Diencephalon (tissue), 1 donor: ENCODE measurements around the gene TEX47. TPM values are rescaled to one million over a fixed set of nuclear protein-coding genes. Genes with fewer than 3 reads are reported as not detected.

Experiments used
- small RNA-seq: library from RNA; depleted of rRNA; stranded (forward); fragments of <200 nt; gene quantifications from one replicate; pipeline ENCODE3, GENCODE V24; 2014
- total RNA-seq: library from RNA; depleted of rRNA; stranded (reverse); fragments of >200 nt; gene quantifications from one replicate; pipeline ENCODE4 v1.2.3, GENCODE V29; 2014

The TEX47 gene
- total RNA-seq: not detected

DNA sequence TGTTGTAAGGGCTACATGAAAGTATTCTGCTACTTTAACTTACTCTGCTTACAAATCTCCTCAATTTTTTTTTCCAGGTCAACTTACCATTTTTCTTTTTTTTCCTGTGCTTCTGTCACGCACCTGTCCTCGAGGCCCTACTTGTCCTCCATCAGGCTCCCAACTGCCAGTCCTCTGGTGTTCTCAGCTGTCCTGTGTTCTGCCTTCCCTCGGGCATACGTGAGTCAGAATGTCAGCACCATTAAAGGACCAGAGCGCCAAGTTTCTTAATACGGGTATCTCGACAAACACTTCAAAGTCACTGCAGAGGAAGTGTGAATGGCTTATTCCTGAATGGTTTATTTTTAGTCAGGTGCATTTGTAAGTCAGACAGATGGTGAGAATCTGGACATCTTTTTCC lies at the start of gene TEX47:
TSS of gene TEX47 (minus strand) at position 185 of the 400 bp plus-strand sequence. CDS start 795 bp downstream, outside the sequence.

DNA sequence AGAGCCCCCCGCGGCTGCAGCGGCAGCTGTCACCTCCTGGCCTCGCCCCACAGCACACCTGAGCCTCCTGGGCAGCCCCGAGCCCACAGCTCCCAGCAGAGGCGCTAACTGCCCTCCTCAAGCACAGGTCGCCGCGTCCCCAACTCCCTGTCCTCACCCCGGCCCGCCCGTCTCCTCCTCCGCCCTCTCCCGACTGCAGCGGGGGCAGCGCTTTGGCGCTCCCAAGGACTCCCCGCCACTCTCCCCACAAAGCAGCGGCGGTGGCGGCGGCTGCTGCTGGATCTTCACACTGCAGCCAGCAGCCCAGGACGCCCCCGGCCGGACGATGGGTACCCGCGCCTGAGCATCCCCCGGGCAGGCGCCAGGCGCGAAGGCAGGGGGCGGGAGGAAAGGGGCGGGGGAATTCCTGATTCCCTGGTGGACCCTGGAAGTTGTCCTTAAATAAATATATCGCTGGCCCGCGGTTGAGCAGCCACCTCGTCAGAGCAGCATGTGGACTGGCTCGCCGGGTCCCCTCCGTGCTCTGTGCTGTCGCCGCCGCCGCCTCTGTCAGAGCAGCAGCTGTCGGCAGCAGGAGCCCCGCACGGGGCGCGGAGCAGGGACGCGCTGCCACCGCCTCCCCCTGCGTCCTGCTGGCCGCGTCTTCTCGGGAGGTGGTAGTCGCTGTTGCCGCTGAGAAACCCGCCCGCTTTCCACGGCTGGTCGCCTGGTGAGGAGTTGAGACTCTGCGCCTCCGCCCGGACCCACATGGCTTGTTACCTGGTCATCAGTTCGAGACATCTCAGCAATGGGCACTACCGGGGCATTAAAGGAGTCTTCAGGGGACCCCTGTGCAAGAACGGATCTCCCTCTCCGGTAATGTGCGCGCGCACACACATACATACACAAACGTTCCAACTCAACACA lies 36.1 kb downstream of the TEX47 start, which contains the start of gene ZNF804B:
TSS of gene ZNF804B (plus strand) at position 471 of the 906 bp plus-strand sequence. CDS start at position 748, 277 bp downstream.

Small RNA genes lying within 50 kb of the gene (small RNA-seq; reads per million reads assigned to genes)
- not detected for gene AC002127.1

Other genes starting within 250 kb of the TEX47 start
- gene ZNF804B, start 36.0 kb downstream of the TEX47 start, total RNA-seq: 8.3 TPM